ENCODE results near the gene COL12A1.

Gene COL12A1

DNA sequence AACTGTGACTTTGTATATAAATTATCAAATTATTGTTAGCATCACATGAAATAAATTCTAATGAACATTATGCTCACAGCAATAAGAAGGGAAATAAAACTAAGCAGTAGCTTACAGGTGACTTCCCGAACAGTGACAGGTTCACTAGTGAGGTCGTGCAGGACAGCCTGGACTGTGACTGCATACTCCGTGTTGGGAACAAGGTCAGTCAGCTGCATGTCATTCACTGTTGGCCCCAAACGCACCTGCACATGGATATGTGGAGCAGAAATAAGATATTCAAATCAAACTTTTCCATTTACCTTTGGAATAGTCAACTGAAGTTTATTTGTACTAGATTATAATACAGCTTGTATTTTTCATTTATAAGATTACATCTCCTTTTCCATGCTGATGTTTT, 60.6 kb downstream of the COL12A1 start:
- TF ChIP-seq, protein P1, sequence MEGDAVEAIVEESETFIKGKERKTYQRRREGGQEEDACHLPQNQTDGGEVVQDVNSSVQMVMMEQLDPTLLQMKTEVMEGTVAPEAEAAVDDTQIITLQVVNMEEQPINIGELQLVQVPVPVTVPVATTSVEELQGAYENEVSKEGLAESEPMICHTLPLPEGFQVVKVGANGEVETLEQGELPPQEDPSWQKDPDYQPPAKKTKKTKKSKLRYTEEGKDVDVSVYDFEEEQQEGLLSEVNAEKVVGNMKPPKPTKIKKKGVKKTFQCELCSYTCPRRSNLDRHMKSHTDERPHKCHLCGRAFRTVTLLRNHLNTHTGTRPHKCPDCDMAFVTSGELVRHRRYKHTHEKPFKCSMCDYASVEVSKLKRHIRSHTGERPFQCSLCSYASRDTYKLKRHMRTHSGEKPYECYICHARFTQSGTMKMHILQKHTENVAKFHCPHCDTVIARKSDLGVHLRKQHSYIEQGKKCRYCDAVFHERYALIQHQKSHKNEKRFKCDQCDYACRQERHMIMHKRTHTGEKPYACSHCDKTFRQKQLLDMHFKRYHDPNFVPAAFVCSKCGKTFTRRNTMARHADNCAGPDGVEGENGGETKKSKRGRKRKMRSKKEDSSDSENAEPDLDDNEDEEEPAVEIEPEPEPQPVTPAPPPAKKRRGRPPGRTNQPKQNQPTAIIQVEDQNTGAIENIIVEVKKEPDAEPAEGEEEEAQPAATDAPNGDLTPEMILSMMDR (IDR thresholded peaks at IDR 0.05; ENCODE audit: low read depth, low read length, missing control alignments): no peak
- no peak overlapping the region for H3K4me3 ChIP-seq (replicated peaks; ENCODE audit: low read depth, low read length)
- no peak for DNase-seq (ENCODE audit: extremely low read depth, low read depth)

DNA sequence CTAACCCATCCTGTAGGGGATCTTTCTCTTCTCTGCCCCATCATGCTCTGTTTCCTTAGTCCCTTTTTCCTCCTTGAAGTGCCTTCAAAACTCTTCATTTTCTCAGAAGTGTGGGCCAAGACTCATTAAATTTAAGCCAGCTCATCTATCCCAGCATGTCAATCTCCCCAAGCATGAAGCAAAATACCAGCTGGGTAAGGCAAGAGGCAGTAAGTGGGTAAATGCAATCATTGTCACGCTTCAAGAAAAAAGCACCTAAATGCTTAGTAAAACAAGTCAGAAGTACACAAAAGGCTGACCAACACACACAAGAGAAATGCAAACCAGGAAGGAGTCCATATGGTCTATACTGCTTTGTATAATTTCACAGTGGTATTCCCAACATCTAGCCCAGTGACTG, 61.5 kb downstream of the COL12A1 start:
- no peak for DNase-seq (ENCODE audit: extremely low read depth, low read depth)
- no peak overlapping the region for H3K4me3 ChIP-seq (replicated peaks; ENCODE audit: low read depth, low read length)
- TF ChIP-seq, protein P1 (IDR thresholded peaks at IDR 0.05; ENCODE audit: low read depth, low read length, missing control alignments): no peak

DNA sequence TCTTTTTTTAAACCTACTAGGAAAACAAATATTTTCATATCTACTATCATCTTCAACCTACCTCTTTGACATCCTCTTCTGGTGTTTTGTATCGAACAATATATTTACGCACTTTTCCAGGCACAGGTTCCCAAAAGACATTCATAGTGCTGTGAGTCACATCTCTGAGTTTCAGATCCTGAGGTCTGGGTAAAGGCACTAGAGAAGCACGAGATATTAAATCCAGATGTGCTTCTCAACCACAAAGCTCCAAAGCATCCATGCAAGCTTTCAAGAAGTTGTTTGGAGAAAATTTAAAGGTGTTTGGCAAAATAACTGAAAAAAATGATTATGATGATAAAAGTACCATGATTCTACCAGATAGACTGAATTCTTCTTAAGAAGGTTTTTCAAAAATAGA, 62.7 kb downstream of the COL12A1 start:
- no peak overlapping the region for H3K4me3 ChIP-seq (replicated peaks; ENCODE audit: low read depth, low read length)
- peak; percentile 85 for DNase-seq (ENCODE audit: extremely low read depth, low read depth)
- TF ChIP-seq, protein P1 (IDR thresholded peaks at IDR 0.05; ENCODE audit: low read depth, low read length, missing control alignments): no peak

DNA sequence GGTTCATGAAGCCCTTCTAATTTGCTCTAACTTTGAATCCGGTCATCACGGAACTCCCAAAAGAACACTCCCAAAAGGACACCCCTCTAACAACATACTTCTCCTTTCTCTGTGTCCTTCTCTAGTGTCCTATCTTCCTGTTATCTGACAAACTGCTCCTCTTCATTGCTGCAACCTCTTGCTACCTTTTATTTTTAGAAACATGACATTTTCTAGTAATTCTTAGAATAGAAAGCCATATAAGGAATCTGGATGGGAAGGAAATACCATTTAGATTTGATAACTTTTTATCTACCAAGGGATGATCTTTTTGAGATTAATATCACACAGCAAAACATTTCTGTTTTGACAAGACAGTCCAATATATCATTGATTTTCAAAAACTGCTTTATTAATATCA, 63.1 kb downstream of the COL12A1 start:
- no peak overlapping the region for H3K4me3 ChIP-seq (replicated peaks; ENCODE audit: low read depth, low read length)
- TF ChIP-seq, protein P1 (IDR thresholded peaks at IDR 0.05; ENCODE audit: low read depth, low read length, missing control alignments): no peak
- DNase-seq (ENCODE audit: extremely low read depth, low read depth): no peak

DNA sequence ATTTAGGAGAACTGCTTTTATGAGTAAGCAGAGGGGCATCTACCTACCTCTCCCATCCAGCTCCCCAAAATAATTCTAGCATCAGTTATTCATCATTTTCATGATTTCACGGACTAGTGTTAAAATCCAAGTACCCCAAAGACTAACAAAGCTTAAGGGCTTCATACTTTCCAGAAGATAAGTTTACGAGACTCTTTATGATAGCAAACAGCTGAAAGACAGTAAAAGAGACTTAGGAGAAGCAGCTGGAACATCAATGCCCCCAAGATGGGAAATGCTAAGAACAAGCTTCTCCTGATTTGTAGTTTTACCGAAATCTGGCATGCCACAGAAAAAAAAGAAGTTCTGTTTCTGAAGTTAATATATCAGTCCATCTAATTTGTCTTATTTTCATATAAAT, 70.0 kb downstream of the COL12A1 start:
- H3K4me3 ChIP-seq (replicated peaks; ENCODE audit: low read depth, low read length): no peak overlapping the region
- no peak for DNase-seq (ENCODE audit: extremely low read depth, low read depth)
- TF ChIP-seq, protein P1 (IDR thresholded peaks at IDR 0.05; ENCODE audit: low read depth, low read length, missing control alignments): no peak

DNA sequence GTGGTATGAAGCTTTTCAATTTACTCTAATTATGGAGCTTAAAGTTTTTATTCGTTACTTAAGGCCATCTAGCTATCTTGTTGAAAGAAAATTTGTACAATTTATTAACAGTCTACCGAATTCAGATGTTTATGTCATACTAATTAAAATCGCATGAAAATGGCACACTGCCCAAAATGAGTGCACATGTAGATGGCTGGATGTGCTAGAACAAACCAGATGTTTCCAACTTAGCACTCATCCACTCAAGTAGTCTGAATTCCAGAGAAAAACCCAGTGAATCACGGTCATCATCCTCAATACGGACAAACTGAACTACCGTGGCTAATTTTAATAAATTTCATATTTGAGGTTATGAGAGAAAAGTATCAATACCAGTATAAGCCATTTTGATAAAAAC, 70.4 kb downstream of the COL12A1 start:
- TF ChIP-seq, protein P1 (IDR thresholded peaks at IDR 0.05; ENCODE audit: low read depth, low read length, missing control alignments): no peak
- H3K4me3 ChIP-seq (replicated peaks; ENCODE audit: low read depth, low read length): no peak overlapping the region
- peak; percentile 84 for DNase-seq (ENCODE audit: extremely low read depth, low read depth)

GRCh38 chr6:75130784-75131183, 75.1 kb downstream of the COL12A1 start:
- TF ChIP-seq, protein P1 (IDR thresholded peaks at IDR 0.05; ENCODE audit: low read depth, low read length, missing control alignments): no peak
- no peak overlapping the region for H3K4me3 ChIP-seq (replicated peaks; ENCODE audit: low read depth, low read length)
- no peak for DNase-seq (ENCODE audit: extremely low read depth, low read depth)

Data from HFF-Myc (cell line).